ENCODE data around the gene ITGAV. TPM values are rescaled to one million over a fixed set of nuclear protein-coding genes. Genes with fewer than 3 reads are reported as not detected.

ITGAV gene
- total RNA-seq, 1 donor from 2014 or later, result 69.1 TPM

- no peaks in the 10 kb centered on the region for H3K36me3 Mint-ChIP-seq (ENCODE audit: insufficient read depth)
- H3K27me3 Mint-ChIP-seq, result peaks cover 11% of the 10 kb centered on the region
- no peak overlapping the region for H3K4me3 Mint-ChIP-seq (ENCODE audit: low read depth)
- no peak overlapping the region for H3K27ac Mint-ChIP-seq
- H3K4me1 Mint-ChIP-seq (ENCODE audit: low read depth), result peaks cover 4% of the 10 kb centered on the region
- H3K9me3 Mint-ChIP-seq (ENCODE audit: low read depth), result peaks cover 2% of the 10 kb centered on the region
- no peak for TF ChIP-seq CTCF (IDR thresholded peaks at IDR 0.05; ENCODE audit: unreplicated experiment)
- no peak for DNase-seq (ENCODE audit: low spot score, unreplicated experiment)
Measured at GRCh38 chr2:186699742-186700141, 109.9 kb downstream of the ITGAV start.

- Mint-ChIP-seq H3K27ac (no peak overlapping the region), H3K27me3 (no peaks in the 10 kb centered on the region), H3K36me3 (ENCODE audit: insufficient read depth) (no peaks in the 10 kb centered on the region), H3K9me3 (ENCODE audit: low read depth) (peaks cover 4% of the 10 kb centered on the region), H3K4me3 (ENCODE audit: low read depth) (no peak overlapping the region), H3K4me1 (ENCODE audit: low read depth) (peaks cover 4% of the 10 kb centered on the region)
- no peak for TF ChIP-seq CTCF (IDR thresholded peaks at IDR 0.05; ENCODE audit: unreplicated experiment)
- DNase-seq (ENCODE audit: low spot score, unreplicated experiment), result no peak
Measured at GRCh38 chr2:186702006-186702405, 112.2 kb downstream of the ITGAV start.

GRCh38 chr2:186702501-186702900 is 112.6 kb downstream of the ITGAV start:
- DNase-seq (ENCODE audit: low spot score, unreplicated experiment), result no peak
- Mint-ChIP-seq H3K27me3 (no peaks in the 10 kb centered on the region), H3K9me3 (ENCODE audit: low read depth) (peaks cover 4% of the 10 kb centered on the region), H3K36me3 (ENCODE audit: insufficient read depth) (no peaks in the 10 kb centered on the region), H3K27ac (no peak overlapping the region), H3K4me3 (ENCODE audit: low read depth) (no peak overlapping the region), H3K4me1 (ENCODE audit: low read depth) (peaks cover 4% of the 10 kb centered on the region)
- TF ChIP-seq CTCF (IDR thresholded peaks at IDR 0.05; ENCODE audit: unreplicated experiment), result no peak

GRCh38 chr2:186704897-186705296 is 115.0 kb downstream of the ITGAV start:
- Mint-ChIP-seq H3K4me1 (ENCODE audit: low read depth) (peaks cover 4% of the 10 kb centered on the region), H3K27me3 (no peaks in the 10 kb centered on the region), H3K9me3 (ENCODE audit: low read depth) (peaks cover 4% of the 10 kb centered on the region), H3K36me3 (ENCODE audit: insufficient read depth) (no peaks in the 10 kb centered on the region), H3K27ac (no peak overlapping the region), H3K4me3 (ENCODE audit: low read depth) (no peak overlapping the region)
- no peak for TF ChIP-seq CTCF (IDR thresholded peaks at IDR 0.05; ENCODE audit: unreplicated experiment)
- no peak for DNase-seq (ENCODE audit: low spot score, unreplicated experiment)

GRCh38 chr2:186709529-186710450 is 119.9 kb downstream of the ITGAV start:
- H3K4me3 Mint-ChIP-seq (ENCODE audit: low read depth), result no peak overlapping the region
- H3K27me3 Mint-ChIP-seq, result no peaks in the 10 kb centered on the region
- H3K4me1 Mint-ChIP-seq (ENCODE audit: low read depth), result peaks cover 7% of the 10 kb centered on the region

More at GRCh38 chr2:186709529-186710450, 119.9 kb downstream of the ITGAV start:
- DNase-seq (ENCODE audit: low spot score, unreplicated experiment), result no peak
- H3K27ac Mint-ChIP-seq, result no peak overlapping the region
- peaks cover 2% of the 10 kb centered on the region for H3K9me3 Mint-ChIP-seq (ENCODE audit: low read depth)
- no peak for TF ChIP-seq CTCF (IDR thresholded peaks at IDR 0.05; ENCODE audit: unreplicated experiment)
- H3K36me3 Mint-ChIP-seq (ENCODE audit: insufficient read depth), result no peaks in the 10 kb centered on the region

All from progenitor cell of endocrine pancreas (in vitro differentiated cells).